Left hindlimb (tissue), 1 donor: ENCODE measurements around the gene ZNF70.

Source experiments
- DNase-seq: peaks from one replicate; pipeline ENCODE4 v3.0.0-alpha.2; 2018

Gene ZNF70

DNA sequence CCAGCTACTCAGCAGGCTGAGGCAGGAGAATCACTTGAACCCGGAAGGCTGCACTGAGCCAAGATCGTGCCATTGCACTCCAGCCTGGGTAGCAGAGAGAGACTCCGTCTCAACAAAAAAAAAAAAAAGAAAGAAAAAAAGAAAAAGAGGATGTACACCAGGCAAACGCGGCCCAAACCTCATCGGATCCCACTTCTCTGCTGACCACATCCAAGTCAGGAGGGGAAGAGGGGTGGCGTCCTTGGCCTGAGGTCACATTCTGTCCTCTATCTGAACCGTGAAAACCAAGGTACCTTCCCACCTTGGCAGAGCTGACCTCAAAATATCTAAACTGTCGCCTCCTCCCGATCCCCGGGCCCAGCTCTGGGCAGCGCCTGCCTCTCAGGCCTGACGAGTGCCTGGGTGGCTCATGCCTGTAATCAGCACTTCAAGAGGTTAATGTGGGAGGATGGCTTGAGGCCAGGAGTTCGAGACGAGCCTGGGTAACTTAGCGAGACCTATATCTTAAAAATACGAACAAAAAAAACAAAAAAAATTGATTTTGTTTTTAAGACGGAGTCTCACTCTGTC lies 35.0 kb downstream of the ZNF70 start:
- no peak for DNase-seq

DNA sequence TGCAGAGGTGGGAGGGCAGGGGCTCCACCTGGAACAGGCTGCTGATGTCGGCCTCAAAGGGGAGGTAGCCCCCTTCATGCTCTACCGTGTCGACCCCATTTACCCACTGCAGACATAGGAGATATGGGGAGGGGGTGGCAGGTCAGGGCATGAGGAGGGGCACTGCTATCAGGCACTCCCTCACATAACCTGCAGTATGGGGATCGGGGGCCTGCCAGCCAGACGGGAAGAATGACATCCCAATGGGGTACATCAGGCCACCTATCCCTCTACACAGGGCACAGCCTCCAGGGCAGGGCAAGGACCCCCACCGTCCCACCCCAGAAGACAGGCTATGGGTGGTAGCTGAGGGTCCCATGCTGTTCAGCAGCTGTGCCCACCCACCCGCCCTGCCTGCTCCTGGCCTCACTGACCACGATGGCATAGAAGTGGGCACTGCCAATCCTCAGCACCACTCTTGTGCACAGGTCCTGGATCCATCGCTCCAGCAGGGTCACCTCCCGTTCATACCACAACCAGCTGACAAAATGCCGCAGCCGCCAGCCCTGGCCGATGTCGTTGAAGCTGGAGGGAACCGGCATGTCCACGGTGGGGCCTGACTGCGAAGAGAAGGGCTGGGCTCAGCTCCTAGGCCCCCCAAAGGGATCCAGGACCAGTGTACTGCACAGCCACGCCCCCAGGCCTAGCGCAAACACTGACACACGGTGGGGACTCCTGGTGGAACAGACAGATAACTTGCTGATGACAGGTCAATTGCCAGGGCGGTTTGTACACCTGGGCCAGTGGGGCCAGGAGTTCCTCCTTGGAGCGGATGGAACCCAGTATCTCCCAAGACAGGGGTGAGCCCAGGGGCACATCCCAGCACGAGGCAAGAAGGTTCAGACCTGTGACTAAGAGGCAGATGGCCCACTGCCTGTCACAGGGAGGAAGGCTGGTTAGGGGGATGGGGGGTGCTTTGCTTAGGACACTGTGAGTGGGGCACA lies 36.0 kb downstream of the ZNF70 start:
- DNase-seq, result no peak

DNA sequence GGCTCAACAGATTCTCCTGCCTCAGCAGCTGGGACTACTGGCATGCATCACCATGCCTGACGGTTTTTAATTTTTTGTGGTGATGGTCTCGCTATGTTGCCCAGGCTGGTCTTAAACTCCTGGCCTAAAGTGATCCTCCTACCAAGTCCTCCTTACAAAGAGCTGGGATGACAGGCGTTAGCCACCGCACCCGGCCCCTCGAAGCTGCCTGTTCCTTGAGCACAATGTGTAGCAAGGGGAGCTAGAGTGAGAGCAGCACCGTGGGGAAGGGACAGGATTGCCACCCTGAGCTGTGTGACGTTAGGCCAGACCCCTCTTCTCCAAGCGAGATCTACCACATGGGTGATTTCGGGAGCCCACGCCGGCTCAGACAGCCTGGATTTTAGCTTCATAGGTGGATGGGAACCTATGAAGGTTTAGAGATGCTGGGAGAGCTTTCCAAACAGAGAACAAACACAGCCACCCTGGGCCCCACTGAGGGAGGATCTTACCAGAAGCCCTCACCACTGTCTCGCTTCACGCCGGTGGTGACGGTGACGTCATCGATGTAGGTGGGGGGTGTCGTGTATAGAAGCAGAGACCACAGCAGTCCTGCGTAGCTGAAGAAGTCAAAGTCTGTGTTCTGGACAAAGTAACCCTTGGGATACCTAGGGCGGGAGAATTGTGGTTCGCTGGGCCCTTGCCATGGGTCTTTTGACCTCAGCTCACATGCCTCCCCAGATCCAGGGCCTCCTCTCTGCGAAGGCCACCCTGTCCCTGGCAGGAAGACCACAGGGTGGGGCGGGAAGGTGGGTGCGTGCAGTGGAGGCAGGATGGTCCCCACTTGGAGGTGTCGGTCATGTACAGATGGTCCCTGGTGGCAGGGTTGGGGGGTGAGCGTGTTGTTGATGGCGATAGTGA lies 37.0 kb downstream of the ZNF70 start:
- no peak for DNase-seq

- no peak for DNase-seq
Observed at GRCh38 chr22:23712256-23712655, 38.7 kb downstream of the ZNF70 start.

DNA sequence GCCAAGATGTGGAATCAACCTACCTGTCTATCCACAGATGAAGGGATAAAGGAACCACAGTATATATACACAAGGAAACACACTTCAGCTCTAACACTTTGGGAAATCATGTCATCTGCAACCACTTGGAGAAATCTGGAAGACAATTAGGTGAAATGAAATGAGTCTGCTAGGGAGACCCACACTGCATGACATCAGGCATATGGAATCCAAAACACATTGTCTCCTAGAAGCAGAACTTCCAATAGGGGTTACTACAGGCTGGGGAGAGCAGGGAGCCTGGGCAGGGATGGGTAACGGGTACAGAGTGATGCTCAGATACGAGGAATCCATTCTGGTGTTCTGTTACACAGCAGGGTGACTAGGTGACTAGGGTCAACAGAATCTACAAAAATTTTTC lies 41.8 kb downstream of the ZNF70 start:
- DNase-seq, result no peak

- DNase-seq, result no peak
Observed at GRCh38 chr22:23708270-23708669, 42.6 kb downstream of the ZNF70 start.

- DNase-seq, result no peak
Observed at GRCh38 chr22:23705358-23705757, 45.6 kb downstream of the ZNF70 start.

DNA sequence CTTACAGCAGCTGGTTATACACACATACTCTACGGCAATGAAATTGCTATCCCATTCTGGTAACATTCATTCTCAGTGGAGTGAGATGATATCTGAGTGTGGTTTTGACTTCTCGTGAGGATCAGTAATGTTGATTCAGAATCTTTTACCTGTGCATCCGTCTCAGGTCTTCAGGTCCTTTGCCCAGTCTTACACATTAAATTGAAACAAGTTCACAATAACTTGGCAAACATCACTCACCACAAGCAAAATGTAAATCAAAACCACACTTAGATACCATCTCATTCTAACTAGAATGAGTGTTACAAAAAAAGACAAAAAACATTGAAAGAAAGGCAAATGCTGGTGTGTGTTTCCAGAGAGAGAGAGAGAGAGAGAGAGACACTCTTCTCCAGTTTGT lies 46.1 kb downstream of the ZNF70 start:
- no peak for DNase-seq

GRCh38 chr22:23704062-23704461 lies 46.9 kb downstream of the ZNF70 start:
- no peak for DNase-seq

GRCh38 chr22:23700706-23701105 lies 50.2 kb downstream of the ZNF70 start:
- DNase-seq, result no peak

- no peak for DNase-seq
Observed at GRCh38 chr22:23698673-23699235, 52.2 kb downstream of the ZNF70 start.

GRCh38 chr22:23698094-23698493 lies 52.8 kb downstream of the ZNF70 start:
- DNase-seq, result no peak

- no peak for DNase-seq
Observed at GRCh38 chr22:23697031-23697970, 53.6 kb downstream of the ZNF70 start.

- DNase-seq, result no peak
Observed at GRCh38 chr22:23696326-23696851, 54.5 kb downstream of the ZNF70 start.

- no peak for DNase-seq
Observed at GRCh38 chr22:23695571-23696325, 55.2 kb downstream of the ZNF70 start.

GRCh38 chr22:23695141-23695540 lies 55.8 kb downstream of the ZNF70 start:
- no peak for DNase-seq

DNA sequence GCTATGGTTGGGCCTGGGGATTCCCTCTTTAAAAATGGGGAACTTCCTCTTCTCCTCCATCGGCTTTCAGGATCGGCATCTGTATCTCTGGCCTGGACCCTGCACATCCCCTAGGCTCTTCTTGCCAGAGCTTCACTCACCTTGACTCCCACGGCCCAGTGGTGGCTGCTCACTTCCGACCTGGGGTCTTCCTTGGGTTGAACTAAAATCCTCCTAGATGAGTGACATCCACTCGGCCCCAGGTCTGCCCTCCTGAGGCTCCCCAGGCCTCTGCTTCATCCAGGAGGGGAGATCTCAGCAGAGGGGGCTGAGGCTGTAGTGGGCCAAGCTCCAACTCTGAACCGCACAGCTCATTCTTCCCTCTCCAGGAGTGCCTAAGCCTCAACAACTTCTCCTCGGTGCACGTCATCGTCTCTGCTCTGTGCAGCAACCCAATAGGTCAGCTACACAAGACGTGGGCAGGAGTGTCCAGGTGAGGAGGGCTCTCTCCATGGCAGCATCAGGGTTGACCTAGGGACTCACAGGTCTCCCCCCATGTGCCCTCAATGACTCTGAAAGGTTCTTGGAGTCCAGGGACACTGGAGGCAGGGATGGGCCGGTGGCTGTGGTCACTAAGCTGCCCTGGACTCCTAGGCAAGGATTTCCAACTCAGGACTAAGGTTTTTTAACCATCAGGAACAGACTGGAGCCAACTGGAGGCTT lies 56.8 kb downstream of the ZNF70 start:
- DNase-seq, result no peak

DNA sequence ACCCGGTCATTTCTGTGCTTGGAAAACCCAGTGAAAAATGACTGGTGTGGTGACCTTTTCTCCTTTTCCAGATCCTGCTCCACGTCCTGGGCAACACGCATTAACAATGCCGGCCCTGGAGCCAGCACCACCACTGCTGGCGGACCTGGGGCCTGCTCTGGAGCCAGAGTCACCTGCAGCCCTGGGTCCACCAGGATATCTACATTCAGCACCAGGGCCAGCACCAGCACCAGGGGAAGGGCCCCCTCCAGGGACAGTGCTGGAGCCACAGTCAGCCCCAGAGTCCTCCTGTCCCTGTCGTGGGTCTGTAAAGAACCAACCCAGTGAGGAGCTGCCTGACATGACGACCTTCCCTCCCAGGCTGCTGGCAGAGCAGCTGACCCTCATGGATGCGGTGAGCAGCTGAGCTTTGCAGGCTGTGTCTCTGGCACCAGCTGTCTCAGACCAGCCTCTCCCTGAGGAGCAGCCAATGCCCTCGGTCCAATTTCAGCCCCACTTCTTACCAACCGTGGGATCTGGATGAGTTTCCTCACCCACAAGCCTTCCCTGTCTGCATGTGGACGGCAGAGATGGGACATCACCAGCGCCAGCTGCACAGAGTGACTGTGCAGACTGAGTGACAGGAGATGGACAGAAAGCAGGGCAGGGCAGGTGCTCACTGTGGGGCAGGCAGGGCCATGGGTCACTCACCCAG lies 58.2 kb downstream of the ZNF70 start:
- no peak for DNase-seq

GRCh38 chr22:23691748-23692423 lies 59.0 kb downstream of the ZNF70 start:
- no peak for DNase-seq
